ENCODE results near the gene GPD1.

Gene GPD1

GRCh38 chr12:50102131-50102531 is 1.7 kb upstream of the GPD1 start:
- no peak for DNase-seq

DNA sequence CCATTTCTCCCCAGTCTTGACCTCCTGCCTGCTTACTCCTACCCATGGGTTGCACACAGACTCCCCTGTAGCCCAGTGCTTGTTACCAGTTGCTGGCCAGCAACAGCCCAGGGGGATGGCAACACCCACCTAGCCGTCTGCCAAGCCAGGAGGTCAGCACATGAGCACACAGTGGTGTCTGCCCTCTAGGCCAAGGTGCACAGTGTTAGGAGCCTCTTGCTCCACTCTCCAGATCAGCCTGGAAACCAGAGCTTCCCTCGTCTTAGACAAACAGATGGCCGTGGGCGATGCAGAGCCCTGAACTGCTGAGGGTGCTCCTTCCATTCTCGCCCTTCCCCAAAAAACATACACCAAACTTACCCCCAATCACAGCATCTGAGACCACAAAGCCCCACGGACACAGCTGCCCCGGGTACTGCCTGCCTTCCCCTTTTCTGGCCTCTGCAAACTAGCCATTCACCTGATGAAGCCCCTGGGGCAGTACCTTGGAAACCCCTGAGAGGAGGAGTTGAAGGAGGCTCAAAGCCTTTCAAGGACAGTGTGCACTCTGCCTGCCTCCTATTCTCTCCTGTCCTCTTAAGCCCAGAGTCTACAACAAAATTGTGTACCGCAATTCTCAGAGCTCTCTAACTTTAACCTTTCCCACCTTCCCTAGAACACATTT is 1.0 kb upstream of the GPD1 start:
- peak; percentile 69 to 87 (median 84) for DNase-seq

- DNase-seq = no peak
Observed at GRCh38 chr12:50103351-50103750, 457 bp upstream of the GPD1 start.

GRCh38 chr12:50104417-50105366 is 884 bp downstream of the GPD1 start:
- DNase-seq = peak in 3 of 4 experiments; percentile 24 to 53 (median 30)

DNA sequence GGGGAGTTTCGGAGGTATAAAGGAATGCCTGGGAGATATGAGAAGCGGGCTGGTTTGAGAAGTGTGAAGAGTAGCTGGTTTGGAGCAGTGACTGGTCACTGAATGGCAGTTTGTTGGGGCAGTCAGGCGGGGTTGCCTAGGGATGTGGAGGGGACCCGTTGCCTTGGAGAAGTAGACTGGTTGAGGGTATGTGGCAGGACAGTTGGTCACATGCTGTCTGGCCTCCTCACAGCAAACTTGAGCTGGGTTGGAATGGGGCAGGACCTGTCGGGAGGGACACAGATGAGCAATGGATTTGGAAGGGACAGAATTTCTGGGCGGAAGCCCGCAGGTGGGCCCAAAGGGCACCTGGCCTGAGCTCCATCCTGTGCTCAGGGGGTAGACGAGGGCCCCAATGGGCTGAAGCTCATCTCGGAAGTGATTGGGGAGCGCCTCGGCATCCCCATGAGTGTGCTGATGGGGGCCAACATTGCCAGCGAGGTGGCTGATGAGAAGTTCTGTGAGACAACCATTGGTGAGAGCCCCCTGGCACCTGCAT is 2.2 kb downstream of the GPD1 start:
- DNase-seq = no peak

GRCh38 chr12:50106907-50107306 is 3.1 kb downstream of the GPD1 start:
- no peak for DNase-seq

- DNase-seq = no peak
Observed at GRCh38 chr12:50107416-50108268, 3.8 kb downstream of the GPD1 start.

- DNase-seq = no peak
Observed at GRCh38 chr12:50109319-50109718, 5.5 kb downstream of the GPD1 start.

DNA sequence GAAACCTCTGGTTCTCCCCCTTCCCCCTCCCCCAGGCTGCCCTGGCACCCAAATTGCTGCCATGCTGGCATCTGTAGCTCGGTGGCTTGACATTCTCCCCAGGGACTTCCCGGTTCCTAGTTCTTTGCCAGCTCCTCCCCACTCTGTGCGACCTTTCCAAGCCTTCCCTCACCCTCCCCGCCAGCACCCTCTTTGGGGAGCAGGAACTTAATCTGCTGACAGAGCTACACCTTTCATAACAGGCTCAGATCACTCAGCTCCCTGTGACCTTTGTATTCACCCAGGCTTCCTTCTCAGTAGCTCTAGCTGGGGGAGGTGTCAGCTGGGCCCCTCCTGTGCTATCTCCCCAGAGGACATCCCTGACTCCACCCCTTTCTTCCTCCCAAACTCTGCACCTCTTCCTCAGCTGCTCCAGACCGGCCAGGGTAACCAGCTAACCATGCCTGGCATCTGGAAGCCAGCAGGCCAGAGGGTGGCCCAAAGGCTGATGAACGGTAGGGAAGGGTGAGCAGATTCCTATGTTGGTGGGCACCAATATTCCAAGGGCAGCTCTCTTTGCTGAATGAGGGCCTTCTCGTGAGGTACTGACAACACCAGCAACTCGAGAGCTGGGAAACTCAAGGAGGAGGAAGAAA is 6.4 kb downstream of the GPD1 start:
- DNase-seq = peak; percentile 79 to 94 (median 90)

- DNase-seq = peak; percentile 65 to 86 (median 80)
Observed at GRCh38 chr12:50110762-50111351, 7.0 kb downstream of the GPD1 start.

GRCh38 chr12:50111395-50111692 is 7.5 kb downstream of the GPD1 start:
- DNase-seq = no peak

GRCh38 chr12:50111693-50112455 is 8.1 kb downstream of the GPD1 start, which contains the start of gene COX14:
Gene COX14, plus strand, starts transcription at chr12:50112236. Its CDS starts 7,808 bp downstream, at chr12:50120044.
- peak; percentile 99 to 100 (median 100) for DNase-seq

DNA sequence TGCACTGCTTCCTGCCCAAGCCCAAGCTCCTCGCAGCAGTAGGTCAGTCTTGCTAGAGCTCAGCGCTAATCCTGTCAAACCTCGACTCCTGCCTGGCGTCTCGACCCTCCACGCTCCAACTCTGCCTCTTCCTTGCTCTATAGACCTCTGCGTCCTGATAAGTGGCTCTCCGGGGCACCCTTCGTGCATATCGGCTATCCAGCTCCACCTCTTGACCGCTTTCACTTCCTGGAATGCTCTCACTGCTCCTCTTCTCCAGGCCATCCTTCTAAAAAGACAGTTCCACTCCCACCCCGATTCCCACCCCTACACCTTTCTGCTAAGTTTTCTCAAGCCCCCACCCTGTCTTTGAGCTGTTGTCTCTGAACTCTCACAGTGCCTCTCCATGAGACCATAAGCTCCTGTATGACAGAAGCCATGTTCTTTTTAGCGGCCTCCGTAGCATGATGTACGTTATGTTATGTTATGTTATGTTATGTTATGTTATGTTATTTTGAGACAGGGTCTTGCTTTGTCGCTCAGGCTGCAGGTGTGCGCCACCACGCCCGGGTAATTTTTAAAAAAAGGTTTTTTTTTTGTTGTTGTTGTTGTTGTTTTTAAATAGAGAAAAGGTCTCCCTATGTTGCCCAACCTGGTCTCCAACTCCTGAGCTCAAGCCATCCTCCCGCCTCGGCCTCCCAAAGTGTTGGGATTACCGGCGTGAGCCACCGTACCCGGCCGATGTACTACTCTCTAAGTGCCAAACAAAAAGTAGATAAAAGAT is 8.8 kb downstream of the GPD1 start:
- peak; percentile 59 to 71 (median 67) for DNase-seq

- DNase-seq = no peak
Observed at GRCh38 chr12:50117057-50117622, 13.3 kb downstream of the GPD1 start.

- no peak for DNase-seq
Observed at GRCh38 chr12:50119387-50119786, 15.6 kb downstream of the GPD1 start.

DNA sequence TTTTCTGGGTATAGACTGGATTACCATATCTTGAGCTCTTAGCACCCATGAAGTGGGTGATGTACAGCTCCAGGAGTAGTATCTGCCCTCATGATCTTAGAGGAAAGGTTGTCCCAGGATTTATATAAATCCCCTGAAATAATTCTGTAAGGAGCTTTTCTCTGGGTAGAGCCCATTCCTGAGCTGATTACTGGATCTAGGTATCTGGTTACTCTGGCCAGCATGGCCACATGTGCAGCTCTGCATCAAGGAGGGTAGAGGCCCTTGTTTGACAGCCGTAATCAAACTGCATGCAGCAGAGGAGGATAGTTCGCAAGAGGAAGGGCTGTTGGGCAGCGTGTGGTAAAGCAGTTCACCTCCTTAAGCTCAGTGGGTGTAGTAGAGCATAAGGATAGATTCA is 16.7 kb downstream of the GPD1 start:
- DNase-seq = no peak

- DNase-seq = no peak
Observed at GRCh38 chr12:50120953-50121352, 17.1 kb downstream of the GPD1 start.

GRCh38 chr12:50121641-50122040 is 17.8 kb downstream of the GPD1 start:
- no peak for DNase-seq

- no peak for DNase-seq
Observed at GRCh38 chr12:50123203-50123602, 19.4 kb downstream of the GPD1 start.

- DNase-seq = no peak
Observed at GRCh38 chr12:50127546-50127945, 23.7 kb downstream of the GPD1 start.

Data from suppressor macrophage (primary cell).